HFFc6 (cell line): ENCODE measurements around the gene ECT2. TPM values are rescaled to one million over a fixed set of nuclear protein-coding genes. Genes with fewer than 3 reads are reported as not detected.
"Not testable (repeated sequence)": the region's sequence is repeated elsewhere in the genome, so short reads cannot be mapped to it uniquely, and the experiment has no call there.

Experiments used
- DNase-seq: peaks from one replicate; pipeline ENCODE4 v3.0.0-alpha.2; 2018
- H3K27ac Mint-ChIP-seq: 2 replicates; pipeline ENCODE4 v1.8.0; 2020; ENCODE audit warnings: mild to moderate bottlenecking, mixed read lengths
- H3K27me3 Mint-ChIP-seq: 2 replicates; pipeline ENCODE4 v1.8.0; 2021; ENCODE audit warnings: mild to moderate bottlenecking, moderate library complexity, mixed read lengths; ENCODE audit not compliant: insufficient read depth
- H3K36me3 Mint-ChIP-seq: 2 replicates; pipeline ENCODE4 v1.8.0; 2021; ENCODE audit warnings: low read depth, mixed read lengths
- H3K4me1 Mint-ChIP-seq: 2 replicates; pipeline ENCODE4 v1.8.0; 2020; ENCODE audit warnings: low read depth, mixed read lengths
- H3K4me3 Mint-ChIP-seq: 2 replicates; pipeline ENCODE4 v1.8.0; 2020; ENCODE audit warnings: mild to moderate bottlenecking, moderate library complexity, mixed read lengths
- H3K9me3 Mint-ChIP-seq: 2 replicates; pipeline ENCODE4 v1.8.0; 2020; ENCODE audit warnings: mild to moderate bottlenecking, mixed read lengths
- total RNA-seq, 6 experiments: library from RNA; stranded (reverse); fragmentation: NEBNext Ultra II Directional; extraction: Animal tissue kit (Norgen Biotek cat#: 25700); gene quantifications; 2 replicates in 1 of 6; 3 replicates in 5 of 6; pipeline ENCODE4 v1.2.3, GENCODE V29; 2021
- TF ChIP-seq, protein P1 (sequence below): fragments of 200-600 bp; sonication (generic); IDR thresholded peaks from 2 replicates; pipeline ENCODE4 v1.5.0; 2021; ENCODE audit warnings: antibody characterized with exemption, mild to moderate bottlenecking

ECT2 gene
- total RNA-seq, 6 experiments from 2014 or later = 29.1 to 62.4 (median 50.6) TPM

DNA sequence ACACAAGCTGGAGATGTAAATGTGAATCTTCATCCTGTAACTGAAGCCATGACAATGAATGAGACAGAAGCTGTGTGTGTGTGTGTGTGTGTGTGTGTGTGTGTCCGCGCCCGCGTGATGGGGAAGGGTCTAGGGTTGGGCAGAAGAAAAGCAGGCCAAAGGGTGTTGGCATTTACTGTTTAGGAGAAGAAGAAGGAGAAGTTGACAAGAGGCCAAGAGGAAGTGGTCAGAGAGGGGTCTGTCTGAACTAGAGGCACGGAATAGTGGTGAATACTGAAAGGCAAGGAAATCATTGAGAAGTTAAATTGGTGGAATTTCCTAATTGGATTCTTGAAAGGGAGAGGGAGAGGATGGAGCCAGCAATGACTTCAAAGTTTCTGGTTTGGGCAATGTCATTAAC is 34.0 kb upstream of the ECT2 start:
- Mint-ChIP-seq H3K27ac (no peak overlapping the region), H3K4me1 (peaks cover 20% of the 10 kb centered on the region), H3K27me3 (no peaks in the 10 kb centered on the region), H3K4me3 (no peak overlapping the region), H3K9me3 (no peaks in the 10 kb centered on the region), H3K36me3 (no peaks in the 10 kb centered on the region)
- no peak for DNase-seq
- TF ChIP-seq, protein P1, sequence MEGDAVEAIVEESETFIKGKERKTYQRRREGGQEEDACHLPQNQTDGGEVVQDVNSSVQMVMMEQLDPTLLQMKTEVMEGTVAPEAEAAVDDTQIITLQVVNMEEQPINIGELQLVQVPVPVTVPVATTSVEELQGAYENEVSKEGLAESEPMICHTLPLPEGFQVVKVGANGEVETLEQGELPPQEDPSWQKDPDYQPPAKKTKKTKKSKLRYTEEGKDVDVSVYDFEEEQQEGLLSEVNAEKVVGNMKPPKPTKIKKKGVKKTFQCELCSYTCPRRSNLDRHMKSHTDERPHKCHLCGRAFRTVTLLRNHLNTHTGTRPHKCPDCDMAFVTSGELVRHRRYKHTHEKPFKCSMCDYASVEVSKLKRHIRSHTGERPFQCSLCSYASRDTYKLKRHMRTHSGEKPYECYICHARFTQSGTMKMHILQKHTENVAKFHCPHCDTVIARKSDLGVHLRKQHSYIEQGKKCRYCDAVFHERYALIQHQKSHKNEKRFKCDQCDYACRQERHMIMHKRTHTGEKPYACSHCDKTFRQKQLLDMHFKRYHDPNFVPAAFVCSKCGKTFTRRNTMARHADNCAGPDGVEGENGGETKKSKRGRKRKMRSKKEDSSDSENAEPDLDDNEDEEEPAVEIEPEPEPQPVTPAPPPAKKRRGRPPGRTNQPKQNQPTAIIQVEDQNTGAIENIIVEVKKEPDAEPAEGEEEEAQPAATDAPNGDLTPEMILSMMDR = no peak

DNA sequence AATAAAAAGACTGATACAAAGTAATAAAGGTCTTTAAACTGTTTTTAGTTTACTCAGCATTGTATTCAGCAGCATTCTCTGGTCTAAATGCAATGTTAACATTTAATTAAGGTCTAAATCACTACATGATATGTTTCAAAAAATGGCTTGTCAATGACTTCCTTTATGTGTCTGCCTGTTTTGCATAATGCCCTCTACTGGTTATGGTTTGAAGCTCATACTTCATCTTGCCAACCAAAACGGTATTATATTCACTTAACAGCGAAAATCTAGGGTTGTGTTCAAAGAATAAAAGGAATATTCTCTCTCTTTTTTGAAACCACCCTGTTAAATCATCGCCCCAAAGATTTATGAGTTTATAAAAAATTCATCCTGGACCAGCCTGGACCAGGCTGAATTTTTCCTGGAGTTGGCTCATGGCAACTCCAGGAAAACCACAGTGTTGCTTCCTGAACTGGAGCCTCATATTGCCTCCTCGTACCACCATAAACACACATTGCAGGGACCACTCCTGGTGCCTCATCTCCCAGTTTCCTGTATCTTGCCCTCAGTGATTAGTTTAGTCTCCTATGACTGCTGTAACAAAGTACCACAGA is 32.9 kb upstream of the ECT2 start:
- Mint-ChIP-seq H3K27ac (no peak overlapping the region), H3K27me3 (no peaks in the 10 kb centered on the region), H3K36me3 (no peaks in the 10 kb centered on the region), H3K4me3 (no peak overlapping the region), H3K9me3 (no peaks in the 10 kb centered on the region), H3K4me1 (peaks cover 9% of the 10 kb centered on the region)
- TF ChIP-seq, protein P1 = peak; percentile 72
- no peak for DNase-seq

DNA sequence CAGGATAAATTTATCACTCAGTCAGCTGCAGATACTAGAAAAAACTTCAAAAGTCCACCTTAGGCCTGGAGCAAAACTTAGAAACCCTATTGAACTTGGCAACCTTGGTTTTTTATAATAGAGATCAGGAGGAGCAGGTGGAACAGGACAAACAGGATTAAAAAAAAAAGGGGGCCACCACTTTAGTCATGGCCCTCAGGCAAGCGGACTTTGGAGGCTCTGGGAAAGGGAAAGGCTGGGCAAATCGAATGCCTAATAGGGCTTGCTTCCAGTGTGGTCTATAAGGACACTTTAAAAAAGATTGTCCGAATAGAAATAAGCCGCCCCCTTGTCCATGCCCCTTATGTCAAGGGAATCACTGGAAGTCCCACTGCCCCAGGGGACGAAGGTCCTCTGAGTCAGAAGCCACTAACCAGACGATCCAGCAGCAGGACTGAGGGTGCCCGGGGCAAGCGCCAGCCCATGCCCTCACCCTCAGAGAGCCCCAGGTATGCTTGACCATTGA is 27.9 kb upstream of the ECT2 start:
- H3K4me1 Mint-ChIP-seq, H3K4me3 Mint-ChIP-seq, DNase-seq, H3K27me3 Mint-ChIP-seq, H3K36me3 Mint-ChIP-seq, H3K27ac Mint-ChIP-seq: not testable (repeated sequence)
- peaks cover 13% of the 10 kb centered on the region for H3K9me3 Mint-ChIP-seq

DNA sequence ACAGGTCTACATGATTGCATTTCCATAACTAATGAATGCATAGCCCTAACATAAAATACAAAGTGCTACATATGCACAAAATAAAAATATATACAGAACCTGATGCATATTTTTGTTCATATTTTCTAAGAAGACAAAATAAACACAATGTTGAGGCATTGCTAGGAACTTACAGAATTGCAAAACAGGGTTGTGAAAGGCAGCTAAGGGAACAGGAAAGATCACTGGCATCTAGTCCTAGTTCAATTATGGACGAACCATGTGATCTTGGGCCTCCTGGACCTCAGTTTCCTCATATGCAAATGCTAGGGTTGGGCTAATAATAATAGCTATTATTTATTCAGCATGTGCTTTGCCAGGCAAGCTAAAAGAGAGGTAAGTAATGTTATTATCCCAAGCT is 24.1 kb upstream of the ECT2 start:
- Mint-ChIP-seq H3K4me3 (no peak overlapping the region), H3K27me3 (no peaks in the 10 kb centered on the region), H3K9me3 (peaks cover 13% of the 10 kb centered on the region), H3K4me1 (peaks cover 5% of the 10 kb centered on the region; the same call in 1 of the 2 replicates), H3K27ac (no peak overlapping the region), H3K36me3 (peaks cover 7% of the 10 kb centered on the region; the same call in 1 of the 2 replicates)
- TF ChIP-seq, protein P1 = no peak
- no peak for DNase-seq

DNA sequence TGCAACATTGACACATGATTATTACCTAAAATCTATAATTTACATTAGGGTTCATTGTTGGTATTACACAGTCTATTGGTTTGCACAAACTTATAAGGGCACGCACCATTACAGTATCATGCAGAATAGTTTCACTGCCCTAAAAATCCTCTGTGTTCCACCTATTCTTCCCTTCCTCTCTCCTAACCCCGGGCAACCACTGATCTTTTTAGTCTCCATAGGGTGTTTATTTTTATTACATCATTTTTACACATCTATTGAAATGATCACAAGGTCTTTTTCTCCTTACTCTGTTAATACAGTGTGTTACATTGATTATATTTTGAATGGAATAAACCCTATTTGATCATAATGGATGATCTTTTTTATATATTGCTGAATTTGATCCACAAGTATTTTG is 15.5 kb upstream of the ECT2 start:
- Mint-ChIP-seq H3K27me3 (no peaks in the 10 kb centered on the region), H3K36me3 (no peaks in the 10 kb centered on the region), H3K27ac (no peak overlapping the region), H3K4me1 (no peaks in the 10 kb centered on the region), H3K4me3 (no peak overlapping the region), H3K9me3 (no peaks in the 10 kb centered on the region)
- DNase-seq = no peak
- TF ChIP-seq, protein P1 = no peak

DNA sequence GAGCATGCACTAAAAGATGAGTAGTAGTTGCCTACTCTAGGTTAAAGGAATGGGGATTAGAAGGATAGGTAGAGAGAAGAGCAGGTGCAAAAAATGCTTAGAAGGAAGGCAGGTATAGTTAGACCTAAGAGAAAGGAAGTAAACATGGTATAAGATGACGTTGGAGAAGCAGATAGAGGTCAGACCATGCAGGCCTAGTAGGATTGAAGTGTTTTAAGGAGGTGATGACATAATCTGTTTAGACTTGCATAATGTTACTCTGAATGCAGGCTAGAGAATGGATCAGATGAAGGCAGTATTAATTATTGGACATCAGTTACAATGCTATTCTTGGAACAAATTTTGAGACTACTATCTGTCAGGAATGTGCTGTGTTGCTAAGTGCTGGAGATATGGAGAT is 11.1 kb upstream of the ECT2 start:
- no peak overlapping the region for H3K4me3 Mint-ChIP-seq

More for the DNA sequence above, 11.1 kb upstream of the ECT2 start:
- Mint-ChIP-seq H3K27ac (no peak overlapping the region), H3K27me3 (no peaks in the 10 kb centered on the region), H3K4me1 (no peaks in the 10 kb centered on the region), H3K9me3 (no peaks in the 10 kb centered on the region), H3K36me3 (no peaks in the 10 kb centered on the region)
- TF ChIP-seq, protein P1 = no peak
- no peak for DNase-seq
